SK-N-SH treated with all-trans-retinoic acid at 6 μM for 48 hours (cell line): ENCODE measurements around the gene IGF2R.

Experiments
- ARNTL ChIP-seq: fragments of 450-650 bp; formaldehyde crosslinking; IDR thresholded peaks from 2 replicates; pipeline ENCODE4 v1.5.0; 2020; ENCODE audit warnings: low read depth, mild to moderate bottlenecking, moderate library complexity, borderline replicate concordance
- BACH2 ChIP-seq: fragments of 250-450 bp; sonication (Bioruptor Pico); IDR thresholded peaks from 2 replicates; pipeline ENCODE4 v1.9.0; 2021; ENCODE audit warnings: mild to moderate bottlenecking, borderline replicate concordance
- GLIS3 ChIP-seq: fragments of 250-450 bp; sonication (Bioruptor Pico); IDR thresholded peaks from 2 replicates; pipeline ENCODE4 v1.5.0; 2020; ENCODE audit warnings: mild to moderate bottlenecking, moderate library complexity
- PPARA ChIP-seq: fragments of 250-450 bp; sonication (Bioruptor Pico); IDR thresholded peaks from 2 replicates; pipeline ENCODE4 v1.5.0; 2020; ENCODE audit warnings: mild to moderate bottlenecking, borderline replicate concordance
- TOX ChIP-seq: fragments of 250-450 bp; sonication (Bioruptor Pico); IDR thresholded peaks from 2 replicates; pipeline ENCODE4 v1.8.0; 2021; ENCODE audit warnings: mild to moderate bottlenecking, moderate library complexity, borderline replicate concordance
- ZC3H10 ChIP-seq: fragments of 250-450 bp; sonication (Bioruptor Pico); IDR thresholded peaks from 2 replicates; pipeline ENCODE4 v1.5.1; 2021; ENCODE audit warnings: mild to moderate bottlenecking, moderate library complexity
- ZFP3 ChIP-seq: fragments of 250-450 bp; sonication (Bioruptor Pico); IDR thresholded peaks from 2 replicates; pipeline ENCODE4 v1.5.0; 2020; ENCODE audit warnings: mild to moderate bottlenecking, moderate library complexity
- ZNF8 ChIP-seq: fragments of 450-650 bp; formaldehyde crosslinking; IDR thresholded peaks from 2 replicates; pipeline ENCODE4 v1.5.0; 2020; ENCODE audit warnings: mild to moderate bottlenecking, moderate library complexity
- TF ChIP-seq, protein P1 (sequence below): fragments of 250-450 bp; sonication (Bioruptor Pico); IDR thresholded peaks from 2 replicates; pipeline ENCODE4 v1.5.1; 2020; ENCODE audit warnings: low read depth, mild to moderate bottlenecking, moderate library complexity
- TF ChIP-seq, protein P2 (sequence below): fragments of 250-450 bp; sonication (Bioruptor Pico); IDR thresholded peaks from 2 replicates; pipeline ENCODE4 v1.5.1; 2021; ENCODE audit warnings: mild to moderate bottlenecking, moderate library complexity
- TF ChIP-seq, protein P3 (sequence below): fragments of 250-450 bp; sonication (Bioruptor Pico); IDR thresholded peaks from 2 replicates; pipeline ENCODE4 v1.8.0; 2020; ENCODE audit warnings: mild to moderate bottlenecking, moderate library complexity, borderline replicate concordance
- TF ChIP-seq, protein P4 (sequence below): fragments of 250-450 bp; sonication (Bioruptor Pico); IDR thresholded peaks from 2 replicates; pipeline ENCODE4 v1.5.0; 2020; ENCODE audit warnings: mild to moderate bottlenecking, moderate library complexity

DNA sequence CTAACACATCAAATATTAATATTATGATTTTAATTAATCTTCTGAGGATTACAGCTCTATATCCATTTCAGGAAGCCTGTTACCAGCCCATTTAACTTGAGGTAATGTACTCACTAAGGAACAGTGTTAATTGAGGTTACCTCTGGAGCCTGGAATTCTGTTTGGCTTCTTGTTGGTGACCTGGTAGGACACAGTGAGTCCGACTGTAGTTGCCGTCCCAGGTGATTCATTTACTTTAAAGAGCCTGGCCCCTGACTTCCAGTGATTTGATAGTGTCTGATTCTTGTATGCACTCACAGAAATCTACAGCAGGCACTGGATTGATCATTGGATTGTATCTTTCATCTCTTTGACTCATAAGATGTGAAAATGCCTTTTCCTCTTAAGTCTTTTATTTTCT lies 34.0 kb downstream of the IGF2R start:
- TF ChIP-seq BACH2 (CRISPR knock-in tag): no peak
- TF ChIP-seq, protein P1, sequence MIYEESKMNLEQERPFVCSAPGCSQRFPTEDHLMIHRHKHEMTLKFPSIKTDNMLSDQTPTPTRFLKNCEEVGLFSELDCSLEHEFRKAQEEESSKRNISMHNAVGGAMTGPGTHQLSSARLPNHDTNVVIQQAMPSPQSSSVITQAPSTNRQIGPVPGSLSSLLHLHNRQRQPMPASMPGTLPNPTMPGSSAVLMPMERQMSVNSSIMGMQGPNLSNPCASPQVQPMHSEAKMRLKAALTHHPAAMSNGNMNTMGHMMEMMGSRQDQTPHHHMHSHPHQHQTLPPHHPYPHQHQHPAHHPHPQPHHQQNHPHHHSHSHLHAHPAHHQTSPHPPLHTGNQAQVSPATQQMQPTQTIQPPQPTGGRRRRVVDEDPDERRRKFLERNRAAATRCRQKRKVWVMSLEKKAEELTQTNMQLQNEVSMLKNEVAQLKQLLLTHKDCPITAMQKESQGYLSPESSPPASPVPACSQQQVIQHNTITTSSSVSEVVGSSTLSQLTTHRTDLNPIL (CRISPR knock-in tag): no peak
- no peak for TF ChIP-seq ZNF8 (CRISPR knock-in tag)
- TF ChIP-seq, protein P2, sequence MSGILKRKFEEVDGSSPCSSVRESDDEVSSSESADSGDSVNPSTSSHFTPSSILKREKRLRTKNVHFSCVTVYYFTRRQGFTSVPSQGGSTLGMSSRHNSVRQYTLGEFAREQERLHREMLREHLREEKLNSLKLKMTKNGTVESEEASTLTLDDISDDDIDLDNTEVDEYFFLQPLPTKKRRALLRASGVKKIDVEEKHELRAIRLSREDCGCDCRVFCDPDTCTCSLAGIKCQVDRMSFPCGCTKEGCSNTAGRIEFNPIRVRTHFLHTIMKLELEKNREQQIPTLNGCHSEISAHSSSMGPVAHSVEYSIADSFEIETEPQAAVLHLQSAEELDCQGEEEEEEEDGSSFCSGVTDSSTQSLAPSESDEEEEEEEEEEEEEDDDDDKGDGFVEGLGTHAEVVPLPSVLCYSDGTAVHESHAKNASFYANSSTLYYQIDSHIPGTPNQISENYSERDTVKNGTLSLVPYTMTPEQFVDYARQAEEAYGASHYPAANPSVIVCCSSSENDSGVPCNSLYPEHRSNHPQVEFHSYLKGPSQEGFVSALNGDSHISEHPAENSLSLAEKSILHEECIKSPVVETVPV (CRISPR knock-in tag): no peak
- no peak for TF ChIP-seq ZC3H10 (CRISPR knock-in tag)
- no peak for TF ChIP-seq PPARA
- TF ChIP-seq TOX: no peak
- no peak for TF ChIP-seq GLIS3 (CRISPR knock-in tag)
- TF ChIP-seq, protein P3, sequence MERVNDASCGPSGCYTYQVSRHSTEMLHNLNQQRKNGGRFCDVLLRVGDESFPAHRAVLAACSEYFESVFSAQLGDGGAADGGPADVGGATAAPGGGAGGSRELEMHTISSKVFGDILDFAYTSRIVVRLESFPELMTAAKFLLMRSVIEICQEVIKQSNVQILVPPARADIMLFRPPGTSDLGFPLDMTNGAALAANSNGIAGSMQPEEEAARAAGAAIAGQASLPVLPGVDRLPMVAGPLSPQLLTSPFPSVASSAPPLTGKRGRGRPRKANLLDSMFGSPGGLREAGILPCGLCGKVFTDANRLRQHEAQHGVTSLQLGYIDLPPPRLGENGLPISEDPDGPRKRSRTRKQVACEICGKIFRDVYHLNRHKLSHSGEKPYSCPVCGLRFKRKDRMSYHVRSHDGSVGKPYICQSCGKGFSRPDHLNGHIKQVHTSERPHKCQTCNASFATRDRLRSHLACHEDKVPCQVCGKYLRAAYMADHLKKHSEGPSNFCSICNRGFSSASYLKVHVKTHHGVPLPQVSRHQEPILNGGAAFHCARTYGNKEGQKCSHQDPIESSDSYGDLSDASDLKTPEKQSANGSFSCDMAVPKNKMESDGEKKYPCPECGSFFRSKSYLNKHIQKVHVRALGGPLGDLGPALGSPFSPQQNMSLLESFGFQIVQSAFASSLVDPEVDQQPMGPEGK (CRISPR knock-in tag): no peak
- no peak for TF ChIP-seq ARNTL (CRISPR knock-in tag)
- TF ChIP-seq, protein P4, sequence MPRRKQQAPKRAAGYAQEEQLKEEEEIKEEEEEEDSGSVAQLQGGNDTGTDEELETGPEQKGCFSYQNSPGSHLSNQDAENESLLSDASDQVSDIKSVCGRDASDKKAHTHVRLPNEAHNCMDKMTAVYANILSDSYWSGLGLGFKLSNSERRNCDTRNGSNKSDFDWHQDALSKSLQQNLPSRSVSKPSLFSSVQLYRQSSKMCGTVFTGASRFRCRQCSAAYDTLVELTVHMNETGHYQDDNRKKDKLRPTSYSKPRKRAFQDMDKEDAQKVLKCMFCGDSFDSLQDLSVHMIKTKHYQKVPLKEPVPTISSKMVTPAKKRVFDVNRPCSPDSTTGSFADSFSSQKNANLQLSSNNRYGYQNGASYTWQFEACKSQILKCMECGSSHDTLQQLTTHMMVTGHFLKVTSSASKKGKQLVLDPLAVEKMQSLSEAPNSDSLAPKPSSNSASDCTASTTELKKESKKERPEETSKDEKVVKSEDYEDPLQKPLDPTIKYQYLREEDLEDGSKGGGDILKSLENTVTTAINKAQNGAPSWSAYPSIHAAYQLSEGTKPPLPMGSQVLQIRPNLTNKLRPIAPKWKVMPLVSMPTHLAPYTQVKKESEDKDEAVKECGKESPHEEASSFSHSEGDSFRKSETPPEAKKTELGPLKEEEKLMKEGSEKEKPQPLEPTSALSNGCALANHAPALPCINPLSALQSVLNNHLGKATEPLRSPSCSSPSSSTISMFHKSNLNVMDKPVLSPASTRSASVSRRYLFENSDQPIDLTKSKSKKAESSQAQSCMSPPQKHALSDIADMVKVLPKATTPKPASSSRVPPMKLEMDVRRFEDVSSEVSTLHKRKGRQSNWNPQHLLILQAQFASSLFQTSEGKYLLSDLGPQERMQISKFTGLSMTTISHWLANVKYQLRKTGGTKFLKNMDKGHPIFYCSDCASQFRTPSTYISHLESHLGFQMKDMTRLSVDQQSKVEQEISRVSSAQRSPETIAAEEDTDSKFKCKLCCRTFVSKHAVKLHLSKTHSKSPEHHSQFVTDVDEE (CRISPR knock-in tag): no peak
- TF ChIP-seq ZFP3 (CRISPR knock-in tag): no peak
